Cardiac fibroblast (primary cell): ENCODE results near the gene BCR.

Experiments used
- DNase-seq, 2 donors: peaks; one replicate each; pipeline versions ENCODE4 v3.0.0 to v3.0.0-alpha.2; 2010; ENCODE audit warnings: low read depth in 2 of 2
- H3K4me3 ChIP-seq, 2 donors: replicated peaks in 1 of 2; 1 replicate in 1 of 2; 2 replicates in 1 of 2; pipeline ENCODE4 v1.5.1; 2011; ENCODE audit warnings: low read depth in 2 of 2, low read length in 2 of 2, mild to moderate bottlenecking in 2 of 2, moderate library complexity in 1 of 2
- CTCF ChIP-seq: IDR thresholded peaks from one replicate; pipeline ENCODE4 v1.5.1; 2011; ENCODE audit warnings: low read depth, mild to moderate bottlenecking, low read length, inconsistent platforms

The BCR gene

GRCh38 chr22:23196165-23196564 is 15.9 kb downstream of the BCR start:
- no peak overlapping the region for H3K4me3 ChIP-seq
- TF ChIP-seq CTCF, result no peak
- DNase-seq, result no peak

- H3K4me3 ChIP-seq, result no peak overlapping the region
- no peak for DNase-seq
- TF ChIP-seq CTCF, result no peak
These were observed 17.5 kb downstream of the BCR start for GRCh38 chr22:23197836-23198235.

- H3K4me3 ChIP-seq, result no peak overlapping the region
- no peak for DNase-seq
- TF ChIP-seq CTCF, result no peak
These were observed 18.9 kb downstream of the BCR start for GRCh38 chr22:23199159-23199558.

GRCh38 chr22:23200898-23201297 is 20.6 kb downstream of the BCR start:
- H3K4me3 ChIP-seq, result no peak overlapping the region
- DNase-seq, result no peak
- TF ChIP-seq CTCF, result no peak

- no peak for TF ChIP-seq CTCF
- no peak overlapping the region for H3K4me3 ChIP-seq
- no peak for DNase-seq
These were observed 22.6 kb downstream of the BCR start for GRCh38 chr22:23202812-23203451.

- TF ChIP-seq CTCF, result no peak
- no peak overlapping the region for H3K4me3 ChIP-seq
- DNase-seq, result no peak
These were observed 23.3 kb downstream of the BCR start for GRCh38 chr22:23203452-23204124.
